HL-60/S4 (cell line): ENCODE data around the gene C5orf58.
"Not testable (repeated sequence)": the region's sequence is repeated elsewhere in the genome, so short reads cannot be mapped to it uniquely, and the experiment has no call there.

Source experiments
- in situ Hi-C: fragments of 300-500 bp; cut with MboI; formaldehyde crosslinking; loops from 2 replicates; pipeline ENCODE4 v1.14.3; 2022; ENCODE audit warnings: low sequenced_read_pairs

Gene C5orf58

GRCh38 chr5:170220191-170220590, 12.6 kb upstream of the C5orf58 start:
- in situ Hi-C loops: loop anchor here (25.0 kb wide), 1 partner anchor 392 kb away; no protein-coding TSS in a partner anchor

- in situ Hi-C loops: loop anchor here (25.0 kb wide), 1 partner anchor 391 kb away; no protein-coding TSS in a partner anchor
Observed at GRCh38 chr5:170221327-170221741, 11.5 kb upstream of the C5orf58 start.

DNA sequence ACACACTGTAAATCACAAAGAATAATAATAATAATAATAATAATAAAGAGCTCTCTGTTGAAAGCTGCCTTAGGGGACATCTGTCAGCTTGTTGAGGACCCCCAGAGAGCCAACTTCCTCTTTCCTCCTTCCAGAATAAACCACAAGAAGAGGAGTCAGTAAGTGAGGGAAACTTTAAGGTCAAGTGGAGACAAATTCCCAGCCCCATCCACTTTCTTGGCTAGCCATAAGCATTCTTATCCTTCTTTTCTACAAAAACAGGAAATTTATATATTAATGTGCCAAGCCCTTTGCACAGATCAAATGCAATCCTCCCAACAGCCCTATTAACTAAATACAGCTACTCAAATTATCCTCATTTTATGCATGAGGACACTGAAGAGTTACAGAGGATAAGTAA, 9.4 kb upstream of the C5orf58 start:
- in situ Hi-C loops: loop anchor here (25.0 kb wide), 1 partner anchor 389 kb away; no protein-coding TSS in a partner anchor

- in situ Hi-C loops: loop anchor here (25.0 kb wide), 1 partner anchor 388 kb away; no protein-coding TSS in a partner anchor
Observed at GRCh38 chr5:170223906-170224305, 8.9 kb upstream of the C5orf58 start.

- in situ Hi-C loops: no loop called here
Observed at GRCh38 chr5:170225326-170226128, 7.3 kb upstream of the C5orf58 start.

DNA sequence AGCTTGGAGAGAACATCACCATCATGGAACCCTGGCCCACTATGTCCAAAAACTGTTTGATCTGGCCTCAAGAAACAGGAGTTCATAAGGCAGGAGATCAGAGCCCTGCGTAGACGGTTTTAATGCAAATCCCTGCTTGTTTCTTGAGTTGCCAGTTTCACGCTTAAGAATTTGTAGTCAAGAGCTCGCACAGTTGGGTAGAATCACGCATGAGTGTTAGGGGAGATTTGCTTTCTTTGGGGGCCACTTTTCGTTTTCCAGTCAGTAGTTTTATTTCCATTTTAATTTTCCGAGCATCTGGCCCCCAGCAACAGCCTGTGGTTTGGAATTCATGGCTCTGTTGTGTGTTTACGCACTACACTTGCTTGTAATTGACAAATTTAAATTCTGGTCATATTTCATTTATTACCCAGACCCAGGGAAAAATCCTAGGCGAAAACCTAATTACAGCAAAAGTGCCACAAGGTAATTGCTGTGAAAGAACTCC, 6.6 kb upstream of the C5orf58 start:
- in situ Hi-C loops: no loop called here

DNA sequence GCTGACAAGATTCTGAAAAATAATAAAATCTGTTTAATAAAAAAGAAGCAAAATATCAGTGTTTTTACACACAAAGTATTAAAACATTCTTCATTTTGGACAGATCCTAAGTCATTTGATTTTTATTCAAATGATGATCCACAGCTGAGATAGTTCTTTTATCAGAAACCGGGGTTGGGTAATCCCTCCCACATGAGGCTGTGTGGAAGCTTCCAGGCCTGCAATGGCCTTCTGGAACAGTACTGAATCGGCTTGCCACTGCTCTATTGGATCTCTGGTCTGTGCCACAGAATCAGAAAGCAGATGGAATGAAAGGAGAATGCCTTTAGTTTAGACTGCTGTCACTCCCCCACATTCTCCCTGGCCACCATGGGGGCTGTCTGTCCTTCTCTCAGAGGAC, 6.1 kb upstream of the C5orf58 start:
- in situ Hi-C loops: no loop called here

- in situ Hi-C loops: no loop called here
Observed at GRCh38 chr5:170228762-170229435, 3.9 kb upstream of the C5orf58 start.

DNA sequence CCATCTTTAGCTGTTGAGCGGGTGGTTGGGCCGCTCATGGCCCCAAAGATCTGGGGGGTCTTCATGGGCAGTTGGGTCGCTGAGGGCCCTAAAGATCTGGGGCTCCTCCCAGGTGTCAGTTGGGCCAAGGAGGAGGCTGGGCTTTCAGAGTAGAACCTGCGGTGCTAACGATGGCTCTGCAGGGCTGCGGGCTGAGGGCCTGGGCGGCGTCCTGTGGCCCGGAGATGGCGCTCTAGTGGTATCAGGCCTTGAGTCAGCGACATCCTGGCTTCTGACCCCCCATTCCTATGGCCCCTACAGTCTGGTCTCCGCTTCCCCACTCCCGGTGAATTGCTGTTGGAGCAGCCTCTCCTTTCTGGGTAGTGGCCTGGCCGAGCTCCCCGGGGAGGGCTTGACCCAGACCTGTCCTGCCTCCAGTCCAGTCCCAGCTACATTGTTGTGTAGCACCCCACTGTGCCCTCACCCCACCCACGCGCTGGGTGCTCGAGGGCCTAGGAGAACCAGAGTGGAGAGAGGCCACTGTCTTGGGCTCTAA, 640 bp downstream of the C5orf58 start:
- in situ Hi-C loops: loop anchor here (10.0 kb wide), 1 partner anchor 181 kb away; no protein-coding TSS in a partner anchor

DNA sequence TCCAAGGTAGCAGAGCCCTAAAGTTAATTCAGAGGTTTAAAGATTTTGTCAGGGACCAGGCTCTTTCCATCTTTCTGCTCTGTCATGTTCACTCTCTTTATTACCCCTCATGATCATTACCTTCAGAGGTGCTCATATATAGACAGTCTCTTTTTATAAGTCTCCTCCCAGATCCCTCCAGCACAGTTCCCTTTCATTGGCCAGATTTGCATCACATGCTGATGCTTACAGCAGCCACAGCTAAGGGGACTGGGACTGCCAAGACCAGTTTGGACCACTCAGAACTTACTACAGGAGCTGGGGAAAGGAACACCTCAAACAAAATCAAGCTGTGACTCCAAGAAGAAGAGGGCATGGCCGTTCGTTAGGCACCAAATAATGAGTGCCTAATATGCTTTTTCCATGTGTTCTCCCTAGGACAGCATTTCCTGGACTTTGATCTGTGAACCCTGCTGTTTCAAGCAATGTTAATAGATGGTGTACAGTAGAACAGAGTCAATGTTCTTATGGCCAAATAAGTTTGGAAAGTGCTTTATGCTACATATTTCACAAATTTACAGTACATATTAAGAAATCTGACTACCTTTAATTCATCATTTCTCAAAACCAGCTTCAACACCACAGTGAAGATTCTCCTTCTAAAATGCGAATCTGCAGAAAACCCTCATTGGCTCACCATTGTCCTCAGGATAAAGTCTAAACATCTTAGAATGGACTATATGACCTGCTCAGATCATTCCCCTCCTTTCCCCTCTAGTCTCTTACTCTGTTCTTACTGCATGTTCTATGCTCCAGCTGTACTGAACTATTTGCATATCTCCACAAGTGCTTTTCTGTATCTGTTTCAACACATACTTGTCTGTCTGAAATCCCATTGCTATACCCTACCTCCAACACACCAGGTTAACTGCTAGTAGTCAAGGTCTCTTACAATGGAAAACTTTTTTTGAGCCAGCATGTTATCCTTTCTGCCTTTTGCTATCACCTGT, 3.4 kb downstream of the C5orf58 start:
- in situ Hi-C loops: loop anchor here (10.0 kb wide), 1 partner anchor 179 kb away; no protein-coding TSS in a partner anchor

GRCh38 chr5:170238456-170239196, 5.8 kb downstream of the C5orf58 start:
- in situ Hi-C loops: loop anchor here (10.0 kb wide), 1 partner anchor 176 kb away; no protein-coding TSS in a partner anchor

DNA sequence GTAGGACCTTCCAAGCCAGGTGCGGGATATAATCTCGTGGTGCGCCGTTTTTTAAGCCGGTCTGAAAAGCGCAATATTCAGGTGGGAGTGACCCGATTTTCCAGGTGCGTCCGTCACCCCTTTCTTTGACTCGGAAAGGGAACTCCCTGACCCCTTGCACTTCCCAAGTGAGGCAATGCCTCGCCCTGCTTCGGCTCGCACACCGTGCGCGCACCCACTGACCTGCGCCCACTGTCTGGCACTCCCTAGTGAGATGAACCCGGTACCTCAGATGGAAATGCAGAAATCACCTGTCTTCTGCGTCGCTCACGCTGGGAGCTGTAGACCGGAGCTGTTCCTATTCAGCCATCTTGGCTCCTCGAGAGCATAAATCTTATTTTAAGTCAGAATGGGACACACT, 12.7 kb downstream of the C5orf58 start:
- in situ Hi-C loops: not testable (repeated sequence)

DNA sequence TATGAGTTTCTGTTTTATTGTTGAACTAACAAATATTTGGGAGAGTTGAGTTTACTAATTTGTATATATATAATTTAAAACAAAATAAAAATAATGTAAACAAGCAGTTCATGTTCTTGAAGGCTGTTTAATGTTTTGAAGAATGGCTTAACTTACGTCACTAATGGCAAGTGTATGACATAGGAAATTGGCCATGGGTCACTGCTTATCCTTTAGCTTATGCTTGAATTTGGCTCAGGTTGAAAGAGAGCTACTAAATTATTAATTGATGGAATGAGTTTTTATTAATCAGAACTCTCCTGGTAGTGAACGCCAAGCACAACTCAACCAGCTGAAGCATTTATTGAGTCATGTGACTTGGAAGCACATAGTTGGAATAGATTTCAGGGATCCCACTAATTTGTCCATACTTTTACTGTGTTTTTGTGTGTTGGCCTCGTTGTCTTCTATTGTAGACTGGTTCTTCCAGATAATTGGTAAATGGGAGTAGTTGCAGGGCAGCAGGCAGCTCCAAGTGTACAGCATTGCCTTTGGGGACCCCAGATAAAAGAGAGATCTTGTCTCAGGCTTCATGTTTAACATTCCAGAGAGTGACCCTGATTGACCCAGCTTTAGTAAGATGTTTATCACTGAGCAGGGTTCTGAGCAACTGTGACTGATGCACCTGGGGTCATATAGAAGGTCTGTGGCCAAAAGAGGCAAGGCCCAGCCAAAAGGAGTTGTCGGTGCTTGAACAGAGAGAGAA, 13.5 kb downstream of the C5orf58 start:
- in situ Hi-C loops: no loop called here

DNA sequence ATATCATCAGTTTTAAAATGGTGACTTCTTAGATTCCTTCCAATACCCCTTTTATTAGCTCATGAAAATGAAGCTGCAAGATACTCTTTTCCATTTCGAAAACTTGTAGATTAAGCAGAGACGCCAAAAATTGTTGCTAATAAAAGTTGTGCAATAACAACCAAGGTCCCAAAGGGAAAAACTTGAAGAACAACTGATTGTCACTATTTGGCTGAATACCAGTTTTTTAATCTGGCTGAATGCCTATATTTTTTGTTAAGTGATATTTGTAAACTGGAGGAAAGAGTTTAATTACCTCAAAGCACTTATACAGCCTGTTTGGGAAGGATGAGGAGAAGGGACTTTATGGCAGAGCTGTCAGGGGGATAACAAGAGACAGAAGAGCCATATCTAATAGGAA, 14.6 kb downstream of the C5orf58 start:
- in situ Hi-C loops: no loop called here

- in situ Hi-C loops: no loop called here
Observed at GRCh38 chr5:170248172-170248930, 15.6 kb downstream of the C5orf58 start.

DNA sequence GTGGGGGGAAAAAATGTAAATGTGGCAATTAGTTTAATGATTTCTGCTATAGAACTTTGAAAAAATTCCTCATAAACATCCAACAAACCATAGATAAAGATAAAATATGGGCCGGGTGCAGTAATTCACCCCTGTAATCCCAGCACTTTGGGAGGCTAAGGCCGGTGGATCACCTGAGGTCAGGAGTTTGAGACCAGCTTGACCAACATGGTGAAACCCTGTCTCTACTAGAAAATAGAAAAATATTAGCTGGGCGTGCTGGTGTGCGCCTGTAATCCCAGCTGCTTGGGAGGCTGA, 16.1 kb downstream of the C5orf58 start:
- in situ Hi-C loops: not testable (repeated sequence)

GRCh38 chr5:170249355-170249754, 16.6 kb downstream of the C5orf58 start:
- in situ Hi-C loops: no loop called here

GRCh38 chr5:170250810-170251317, 18.1 kb downstream of the C5orf58 start:
- in situ Hi-C loops: no loop called here
